Neuronal stem cell (in vitro differentiated cells): ENCODE measurements around the gene ANP32D.
"Not testable (repeated sequence)": the region's sequence is repeated elsewhere in the genome, so short reads cannot be mapped to it uniquely, and the experiment has no call there.

Source experiments
- DNase-seq: peaks from one replicate; pipeline ENCODE4 v3.0.0-alpha.2; 2013; ENCODE audit warnings: low spot score
- H2AFZ ChIP-seq: one replicate; pipeline ENCODE4 v1.6.1; 2013; ENCODE audit warnings: mild to moderate bottlenecking, low read length, inconsistent platforms
- H2AK5ac ChIP-seq: 2 replicates; pipeline ENCODE4 v1.6.1; 2013; ENCODE audit warnings: low read depth, mild to moderate bottlenecking, inconsistent platforms, low read length, moderate library complexity, mixed read lengths
- H2BK120ac ChIP-seq: 2 replicates; pipeline ENCODE4 v1.6.1; 2013; ENCODE audit warnings: low read depth, mild to moderate bottlenecking, inconsistent platforms, low read length, moderate library complexity, mixed read lengths
- H2BK12ac ChIP-seq: one replicate; pipeline ENCODE4 v1.6.1; 2013; ENCODE audit warnings: low read length, inconsistent platforms
- H2BK15ac ChIP-seq: 2 replicates; pipeline ENCODE4 v1.6.1; 2013; ENCODE audit warnings: mild to moderate bottlenecking, low read length, inconsistent platforms, mixed read lengths
- H2BK5ac ChIP-seq: one replicate; pipeline ENCODE4 v1.6.1; 2013; ENCODE audit warnings: inconsistent platforms, mild to moderate bottlenecking, low read length, moderate library complexity
- H3K14ac ChIP-seq: one replicate; pipeline ENCODE4 v1.6.1; 2013; ENCODE audit warnings: low read length, inconsistent platforms
- H3K18ac ChIP-seq: 2 replicates; pipeline ENCODE4 v1.6.1; 2013; ENCODE audit warnings: low read length, inconsistent platforms
- H3K23ac ChIP-seq: 2 replicates; pipeline ENCODE4 v1.6.1; 2013; ENCODE audit warnings: low read depth, mild to moderate bottlenecking, mixed read lengths, low read length, inconsistent platforms; ENCODE audit not compliant: poor library complexity
- H3K27ac ChIP-seq: replicated peaks from 3 replicates; pipeline ENCODE4 v1.5.1; 2013; ENCODE audit warnings: low read length, inconsistent platforms
- H3K27me3 ChIP-seq, 3 experiments: 2 replicates each; pipeline ENCODE4 v1.6.1; 2013; ENCODE audit warnings: low read length in 3 of 3, mild to moderate bottlenecking in 2 of 3, inconsistent platforms in 1 of 3, low read depth in 1 of 3, mixed read lengths in 1 of 3, moderate library complexity in 1 of 3; ENCODE audit not compliant: control insufficient read depth in 3 of 3, insufficient read depth in 3 of 3
- H3K36me3 ChIP-seq, 2 donors: replicated peaks in 1 of 2; 2 replicates each; pipeline ENCODE4 v1.6.1; 2013; ENCODE audit warnings: low read length in 2 of 2; ENCODE audit not compliant: control insufficient read depth in 2 of 2, insufficient read depth in 2 of 2
- H3K4ac ChIP-seq: 2 replicates; pipeline ENCODE4 v1.6.1; 2013; ENCODE audit warnings: inconsistent platforms, mild to moderate bottlenecking, low read length, moderate library complexity
- H3K4me1 ChIP-seq, 2 donors: 1 replicate in 1 of 2; 2 replicates in 1 of 2; pipeline ENCODE4 v1.6.1; 2013; ENCODE audit warnings: low read length in 2 of 2, low read depth in 1 of 2; ENCODE audit not compliant: control insufficient read depth in 2 of 2, insufficient read depth in 1 of 2
- H3K4me2 ChIP-seq: one replicate; pipeline ENCODE4 v1.6.1; 2013; ENCODE audit warnings: mild to moderate bottlenecking, low read length, inconsistent platforms; ENCODE audit not compliant: insufficient read depth, poor library complexity, severe bottlenecking
- H3K4me3 ChIP-seq, 2 donors: 2 replicates each; pipeline ENCODE4 v1.5.1; 2013; ENCODE audit warnings: low read length in 2 of 2, mild to moderate bottlenecking in 2 of 2, inconsistent platforms in 1 of 2, moderate library complexity in 1 of 2
- H3K79me1 ChIP-seq: one replicate; pipeline ENCODE4 v1.6.1; 2013; ENCODE audit warnings: low read depth, mild to moderate bottlenecking, inconsistent platforms, low read length, moderate library complexity
- H3K9ac ChIP-seq: one replicate; pipeline ENCODE4 v1.6.1; 2013; ENCODE audit warnings: mild to moderate bottlenecking, low read depth, low read length, inconsistent platforms; ENCODE audit not compliant: poor library complexity
- H3K9me3 ChIP-seq, 2 donors: replicated peaks in 1 of 2; 2 replicates each; pipeline versions ENCODE3 to v1.6.1; 2013; ENCODE audit warnings: low read length in 2 of 2, mild to moderate bottlenecking in 2 of 2, inconsistent platforms in 1 of 2, low read depth in 1 of 2, mixed read lengths in 1 of 2, moderate library complexity in 1 of 2; ENCODE audit not compliant: control insufficient read depth in 2 of 2, insufficient read depth in 1 of 2
- H4K8ac ChIP-seq: one replicate; pipeline ENCODE4 v1.6.1; 2013; ENCODE audit warnings: low read depth, mild to moderate bottlenecking, inconsistent platforms, low read length, moderate library complexity
- H4K91ac ChIP-seq: one replicate; pipeline ENCODE4 v1.6.1; 2013; ENCODE audit warnings: low read length, low read depth, mild to moderate bottlenecking, inconsistent platforms; ENCODE audit not compliant: poor library complexity
- WGBS, 2 donors: extraction: QIAGEN DNeasy Blood & Tissue Kit; methylation state at CpG; one replicate each; pipeline ENCODE4 v1.1.7; 2013; ENCODE audit warnings: missing lambda C conversion rate in 2 of 2, mixed read lengths in 1 of 2; ENCODE audit not compliant: insufficient read length in 2 of 2, insufficient replicate concordance in 1 of 2; ENCODE audit errors: extremely low coverage in 2 of 2; 5-methylcytosine and 5-hydroxymethylcytosine counted together

Gene ANP32D

DNA sequence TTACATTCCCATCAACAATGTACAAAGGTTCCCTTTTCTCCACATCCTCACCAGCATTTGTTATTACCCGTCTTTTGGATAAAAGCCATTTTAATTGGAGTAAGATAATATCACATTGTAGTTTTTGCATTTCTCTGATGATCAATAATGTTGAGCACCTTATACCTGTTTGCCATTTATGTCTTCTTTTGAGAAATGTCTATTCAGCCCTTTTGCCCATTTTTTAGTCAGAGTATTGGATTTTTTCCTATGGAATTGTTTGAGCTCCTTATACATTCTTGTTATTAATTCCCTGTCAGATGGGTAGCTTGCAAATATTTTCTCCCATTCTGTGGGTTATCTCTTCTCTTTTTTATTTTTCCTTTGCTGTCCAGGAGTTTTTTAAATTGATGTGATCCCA, 42.4 kb downstream of the ANP32D start:
- H2AK5ac ChIP-seq = no peak overlapping the region
- no peak overlapping the region for H4K8ac ChIP-seq
- no peak overlapping the region for H3K4me2 ChIP-seq
- peaks cover 2 to 4% of the 10 kb centered on the region in 2 donors for H3K9me3 ChIP-seq
- H4K91ac ChIP-seq = no peak overlapping the region
- H2BK15ac ChIP-seq = no peak overlapping the region
- H2BK120ac ChIP-seq = no peak overlapping the region
- no peak overlapping the region for H3K4ac ChIP-seq
- no peak overlapping the region for H3K18ac ChIP-seq
- H3K9ac ChIP-seq = no peak overlapping the region
- H3K27me3 ChIP-seq = no peaks in the 10 kb centered on the region
- H3K14ac ChIP-seq = no peak overlapping the region
- no peak for DNase-seq
- no peak overlapping the region for H2AFZ ChIP-seq
- H3K4me3 ChIP-seq = no peak overlapping the region
- WGBS, 2 donors = no CpG with 5 or more reads among the region's 1 CpG
- no peak overlapping the region for H3K23ac ChIP-seq
- H3K79me1 ChIP-seq = no peaks in the 10 kb centered on the region
- no peaks in the 10 kb centered on the region for H3K4me1 ChIP-seq
- H2BK12ac ChIP-seq = no peak overlapping the region
- H3K27ac ChIP-seq = no peak overlapping the region
- no peak overlapping the region for H2BK5ac ChIP-seq
- no peaks in the 10 kb centered on the region for H3K36me3 ChIP-seq

DNA sequence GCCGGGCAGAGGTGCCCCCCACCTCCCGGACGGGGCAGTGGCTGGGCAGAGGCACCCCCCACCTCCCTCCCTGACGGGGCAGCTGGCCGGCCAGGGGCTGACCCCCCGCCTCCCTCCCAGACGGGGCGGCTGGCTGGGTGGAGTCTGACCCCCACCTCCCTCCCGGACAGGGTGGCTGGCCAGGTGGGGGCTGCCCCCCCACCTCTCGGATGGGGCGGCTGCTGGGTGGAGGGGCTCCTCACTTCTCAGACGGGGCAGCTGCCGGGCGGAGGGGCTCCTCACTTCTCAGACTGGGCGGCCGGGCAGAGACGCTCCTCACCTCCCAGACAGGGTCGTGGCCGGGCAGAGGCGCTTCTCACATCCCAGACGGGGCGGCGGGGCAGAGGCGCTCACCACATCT, 48.0 kb downstream of the ANP32D start:
- not testable (repeated sequence) for H3K9ac ChIP-seq, H3K4me3 ChIP-seq, H3K18ac ChIP-seq, DNase-seq, H2AK5ac ChIP-seq, H2BK15ac ChIP-seq, H2BK12ac ChIP-seq, H2BK120ac ChIP-seq, H4K8ac ChIP-seq, H2BK5ac ChIP-seq, H3K27me3 ChIP-seq, H3K27ac ChIP-seq, H4K91ac ChIP-seq, H3K4me1 ChIP-seq, H3K23ac ChIP-seq, H3K79me1 ChIP-seq, H3K9me3 ChIP-seq, H2AFZ ChIP-seq, H3K4ac ChIP-seq, H3K14ac ChIP-seq, H3K36me3 ChIP-seq, H3K4me2 ChIP-seq
- WGBS, 2 donors = no CpG with 5 or more reads among the region's 24 CpGs
